SK-N-SH (cell line): ENCODE data around the gene ABHD17B. TPM values are rescaled to one million over a fixed set of nuclear protein-coding genes. Genes with fewer than 3 reads are reported as not detected.
A peak's percentile ranks its signal among the peaks of the same experiment; 100 is the strongest.

Experiments
- CTCF ChIA-PET: fragments of 300-600, 350-600 bp; formaldehyde crosslinking; extraction: SDS; loops from one replicate; lab custom pipeline; 2021; lab: Yijun Ruan, JAX
- POLR2A ChIA-PET: fragments of 350-600 bp; sonication (Branson Sonifier 250); formaldehyde crosslinking; extraction: SDS; loops from one replicate; lab custom pipeline; 2020; ENCODE audit warnings: antibody characterized with exemption, inconsistent platforms; lab: Yijun Ruan, JAX
- DNase-seq: peaks from one replicate; pipeline ENCODE4 v3.0.0; 2012
- H2AFZ ChIP-seq: fragments of 200-600 bp; sonication (generic); 2 replicates; pipeline ENCODE4 v1.8.1; 2016; ENCODE audit warnings: antibody characterized with exemption, mild to moderate bottlenecking, low read depth
- H3F3A ChIP-seq: fragments of 200-600 bp; sonication (generic); replicated peaks from 2 replicates; pipeline ENCODE3; 2016; ENCODE audit warnings: antibody characterized with exemption, mild to moderate bottlenecking; ENCODE audit not compliant: insufficient read depth
- H3K27ac ChIP-seq, 2 experiments: fragments of 200-500 bp in 1 of 2; fragments of 200-600 bp in 1 of 2; sonication (Bioruptor generic) in 1 of 2; sonication (generic), shearing (Covaris generic) in 1 of 2; 2 replicates each; pipeline versions ENCODE4 v1.5.1 to v1.6.1; 2014 to 2016; ENCODE audit warnings: low read depth in 2 of 2, inconsistent platforms in 1 of 2, low read length in 1 of 2, mild to moderate bottlenecking in 1 of 2, mixed read lengths in 1 of 2
- H3K27me3 ChIP-seq: fragments of 200-600 bp; sonication (generic), shearing (Covaris generic); 2 replicates; pipeline ENCODE4 v1.6.1; 2016; ENCODE audit warnings: mixed run types; ENCODE audit not compliant: insufficient read depth
- H3K36me3 ChIP-seq, 2 experiments: fragments of 200-500 bp in 1 of 2; fragments of 200-600 bp in 1 of 2; sonication (Bioruptor generic) in 1 of 2; sonication (generic) in 1 of 2; replicated peaks in 1 of 2; 2 replicates each; pipeline versions ENCODE3 to v1.5.1; 2014 to 2016; ENCODE audit warnings: low read length in 1 of 2, mild to moderate bottlenecking in 1 of 2; ENCODE audit not compliant: insufficient read depth in 2 of 2, control insufficient read depth in 1 of 2
- H3K4me1 ChIP-seq, 2 experiments: fragments of 200-500 bp in 1 of 2; fragments of 200-600 bp in 1 of 2; sonication (Bioruptor generic) in 1 of 2; sonication (generic), shearing (Covaris generic) in 1 of 2; 2 replicates each; pipeline versions ENCODE4 v1.5.1 to v1.6.1; 2014 to 2016; ENCODE audit warnings: low read depth in 1 of 2, low read length in 1 of 2, mixed run types in 1 of 2; ENCODE audit not compliant: insufficient read depth in 2 of 2, control insufficient read depth in 1 of 2
- H3K4me2 ChIP-seq: fragments of 200-600 bp; sonication (generic), shearing (Covaris generic); 2 replicates; pipeline ENCODE4 v1.6.1; 2017; ENCODE audit warnings: mixed run types
- H3K4me3 ChIP-seq, 2 experiments: fragments of 200-500 bp in 1 of 2; fragments of 200-600 bp in 1 of 2; sonication (Bioruptor generic) in 1 of 2; sonication (generic), shearing (Covaris generic) in 1 of 2; 2 replicates each; pipeline versions ENCODE4 v1.5.1 to v1.8.1; 2014 to 2016; ENCODE audit warnings: low read depth in 2 of 2, inconsistent platforms in 1 of 2, low read length in 1 of 2, mild to moderate bottlenecking in 1 of 2, mixed read lengths in 1 of 2, moderate library complexity in 1 of 2
- H3K79me2 ChIP-seq: fragments of 200-600 bp; sonication (generic); 2 replicates; pipeline ENCODE4 v1.8.1; 2017; ENCODE audit warnings: mild to moderate bottlenecking; ENCODE audit not compliant: insufficient read depth
- H3K9ac ChIP-seq: fragments of 200-600 bp; sonication (generic); 2 replicates; pipeline ENCODE4 v1.6.1; 2017; ENCODE audit warnings: mixed run types
- H3K9me2 ChIP-seq: fragments of 200-600 bp; sonication (generic); 2 replicates; pipeline ENCODE4 v1.6.1; 2017; ENCODE audit warnings: mixed run types
- H3K9me3 ChIP-seq: fragments of 200-600 bp; sonication (generic); 2 replicates; pipeline ENCODE4 v1.6.1; 2017; ENCODE audit warnings: mixed run types, mild to moderate bottlenecking, moderate library complexity
- H4K20me1 ChIP-seq: fragments of 200-600 bp; sonication (generic); 2 replicates; pipeline ENCODE4 v1.6.1; 2017; ENCODE audit warnings: mild to moderate bottlenecking, mixed run types; ENCODE audit not compliant: insufficient read depth
- CTCF ChIP-seq: fragments of 200-600 bp; sonication (generic); IDR thresholded peaks from 2 replicates; pipeline ENCODE4 v1.6.1; 2017; ENCODE audit warnings: antibody characterized with exemption, mild to moderate bottlenecking, moderate library complexity
- ELF1 ChIP-seq: IDR thresholded peaks from 2 replicates; pipeline ENCODE4 v1.4.0; 2012
- EP300 ChIP-seq, 2 experiments: IDR thresholded peaks; 2 replicates each; pipeline versions ENCODE4 v1.4.0 to v1.6.1; 2012; ENCODE audit warnings: borderline replicate concordance in 1 of 2, low read depth in 1 of 2, low read length in 1 of 2
- FOXJ3 ChIP-seq: sonication (generic); formaldehyde crosslinking; IDR thresholded peaks from 2 replicates; pipeline ENCODE4 v1.5.1; 2020; ENCODE audit warnings: mild to moderate bottlenecking, missing genetic modification reagents
- FOXM1 ChIP-seq: IDR thresholded peaks from 2 replicates; pipeline ENCODE4 v1.4.0; 2012; ENCODE audit warnings: low read depth, mild to moderate bottlenecking
- MEF2A ChIP-seq: IDR thresholded peaks from 2 replicates; pipeline ENCODE4 v1.4.0; 2012; ENCODE audit warnings: low read depth, borderline replicate concordance
- POLR2AphosphoS5 ChIP-seq: IDR thresholded peaks from 2 replicates; pipeline ENCODE4 v1.6.1; 2012; ENCODE audit warnings: low read depth, low read length
- RAD21 ChIP-seq: IDR thresholded peaks from 2 replicates; pipeline ENCODE4 v1.6.1; 2012; ENCODE audit warnings: mild to moderate bottlenecking, low read length
- RXRA ChIP-seq: IDR thresholded peaks from 2 replicates; pipeline ENCODE4 v1.4.0; 2012; ENCODE audit warnings: low read depth, mild to moderate bottlenecking, borderline replicate concordance
- SMC3 ChIP-seq: IDR thresholded peaks from 2 replicates; pipeline ENCODE4 v1.6.1; 2012; ENCODE audit warnings: low read depth, low read length, improper control_type of control experiment
- TCF12 ChIP-seq: IDR thresholded peaks from 2 replicates; pipeline ENCODE4 v1.4.0; 2012
- TEAD4 ChIP-seq: IDR thresholded peaks from 2 replicates; pipeline ENCODE4 v1.4.0; 2012; ENCODE audit warnings: mild to moderate bottlenecking, borderline replicate concordance; ENCODE audit not compliant: insufficient read depth
- WGBS: methylation state at CpG from one replicate; pipeline ENCODE4 v1.1.6; 2017; ENCODE audit warnings: low lambda C conversion rate; 5-methylcytosine and 5-hydroxymethylcytosine counted together
- polyA plus RNA-seq, 3 experiments: library from polyadenylated mRNA; depleted of rRNA; stranded (reverse); fragments of >200 nt; gene quantifications; 2 replicates each; pipeline ENCODE4 v1.2.3, GENCODE V29; 2012

Gene ABHD17B
- polyA plus RNA-seq, 1 of the 3 experiments (the other 2 are of a cell fraction): 7.3 TPM

- TF ChIP-seq FOXJ3 (CRISPR knock-in tag): no peak
- TF ChIP-seq EP300 (IDR thresholded peaks at IDR 0.05; ENCODE audit: borderline replicate concordance in 1 of 2, low read depth in 1 of 2, low read length in 1 of 2): no peak
- TF ChIP-seq POLR2AphosphoS5: no peak
- TF ChIP-seq RXRA: no peak
- no peak for TF ChIP-seq SMC3
- TF ChIP-seq MEF2A: no peak
- no peak for TF ChIP-seq ELF1
- TF ChIP-seq RAD21: no peak
- TF ChIP-seq CTCF: no peak
- TF ChIP-seq TEAD4: no peak
- peaks cover 82% of the 10 kb centered on the region for H3K79me2 ChIP-seq
- DNase-seq: no peak
- ChIA-PET CTCF (interaction anchor here (0.6 kb wide), 1 partner anchor 1236 kb away, joined by 3 read pairs; the partner anchor contains the start of gene ANXA1), POLR2A (no interaction called here)
- no peaks in the 10 kb centered on the region for H3K9me3 ChIP-seq
- no peak overlapping the region for H2AFZ ChIP-seq
- peaks cover 4% of the 10 kb centered on the region in 2 experiments; a peak in 3 of 4 replicates for H3K4me1 ChIP-seq
- no peak overlapping the region for H3K27ac ChIP-seq
- H3K4me3 ChIP-seq: no peak overlapping the region
- no peaks in the 10 kb centered on the region for H3K27me3 ChIP-seq
- no peak overlapping the region for H3K9ac ChIP-seq
- H3K9me2 ChIP-seq: no peaks in the 10 kb centered on the region
- peaks cover 32% of the 10 kb centered on the region; the same call in 1 of the 2 replicates for H4K20me1 ChIP-seq
- peaks cover 0 to 3% of the 10 kb centered on the region in 2 experiments for H3K36me3 ChIP-seq
- H3F3A ChIP-seq: peaks cover 10% of the 10 kb centered on the region
- H3K4me2 ChIP-seq: no peak overlapping the region
Observed at GRCh38 chr9:71915495-71915894, 4.5 kb upstream of the ABHD17B start.

DNA sequence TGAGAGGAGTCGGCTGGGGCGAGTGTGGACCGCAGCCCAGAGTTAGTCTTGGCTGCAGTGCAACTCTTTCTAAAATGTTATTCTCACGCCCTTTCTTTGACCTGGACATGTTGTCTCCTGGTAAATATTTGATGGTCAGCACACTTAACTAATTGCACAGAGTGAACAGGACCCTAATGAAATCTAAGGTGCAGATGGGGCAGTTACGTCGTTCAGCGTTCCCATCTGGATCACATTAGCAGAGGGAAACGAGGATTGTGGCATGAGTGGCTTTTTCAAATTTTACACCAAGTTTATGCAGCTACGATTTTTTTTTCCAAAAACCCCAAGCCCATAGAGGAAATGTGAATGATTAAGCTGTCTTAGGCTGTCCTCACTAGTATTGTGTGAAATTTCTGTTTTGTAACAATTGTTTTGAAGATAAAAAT is 929 bp upstream of the ABHD17B start:
- no peaks in the 10 kb centered on the region for H3K36me3 ChIP-seq
- peak overlapping the region; percentile 77 for H2AFZ ChIP-seq
- WGBS: under 1% methylated on average over 9 of the region's 9 CpGs
- H3K4me2 ChIP-seq: peak overlapping the region; percentile 80
- H3F3A ChIP-seq: peaks cover 13% of the 10 kb centered on the region
- TF ChIP-seq FOXM1: no peak
- TF ChIP-seq TCF12: peak; percentile 76
- H3K4me1 ChIP-seq: peaks cover 0 to 7% of the 10 kb centered on the region in 2 experiments; a peak in 2 of 4 replicates
- peaks cover 48% of the 10 kb centered on the region for H4K20me1 ChIP-seq
- peak; percentile 34 for DNase-seq
- H3K4me3 ChIP-seq: peak overlapping the region; percentile 78 to 91
- H3K9ac ChIP-seq: peak overlapping the region; percentile 68
- no peaks in the 10 kb centered on the region for H3K27me3 ChIP-seq
- ChIA-PET POLR2A (interaction anchor here (1.0 to 1.2 kb wide), 2 partner anchors 9 to 1493 kb away, joined by 3 read pairs; no protein-coding TSS in a partner anchor), CTCF (no interaction called here)
- H3K9me2 ChIP-seq: no peaks in the 10 kb centered on the region
- peak overlapping the region; percentile 86 to 94 for H3K27ac ChIP-seq
- H3K9me3 ChIP-seq: no peaks in the 10 kb centered on the region
- H3K79me2 ChIP-seq: peaks cover 82% of the 10 kb centered on the region
